AG04449 (cell line): ENCODE results near the gene EID1.
A peak's percentile ranks its signal among the peaks of the same experiment; 100 is the strongest.

Experiments
- CTCF ChIA-PET: fragments of 350-600 bp; formaldehyde crosslinking; extraction: SDS; loops from one replicate; lab custom pipeline; 2021; ENCODE audit warnings: antibody characterized with exemption; lab: Yijun Ruan, JAX
- POLR2A ChIA-PET: fragments of 400-600, 350-600 bp; formaldehyde crosslinking; extraction: SDS; loops from one replicate; lab custom pipeline; 2020; ENCODE audit warnings: antibody characterized with exemption, inconsistent platforms; lab: Yijun Ruan, JAX
- DNase-seq: peaks from one replicate; pipeline ENCODE4 v3.0.0-alpha.2; 2010; ENCODE audit warnings: low read depth, low spot score
- H3K4me3 ChIP-seq: 2 replicates; pipeline ENCODE4 v1.5.1; 2011; ENCODE audit warnings: low read depth, mild to moderate bottlenecking, control low read depth, low read length
- TF ChIP-seq, protein P1 (sequence below): IDR thresholded peaks from one replicate; pipeline ENCODE4 v1.5.1; 2011; ENCODE audit warnings: mild to moderate bottlenecking, moderate library complexity, low read length, control low read depth, inconsistent platforms; ENCODE audit not compliant: insufficient read depth; ENCODE audit errors: missing control alignments

Gene EID1

GRCh38 chr15:48916721-48917120 lies 38.8 kb downstream of the EID1 start:
- TF ChIP-seq, protein P1, sequence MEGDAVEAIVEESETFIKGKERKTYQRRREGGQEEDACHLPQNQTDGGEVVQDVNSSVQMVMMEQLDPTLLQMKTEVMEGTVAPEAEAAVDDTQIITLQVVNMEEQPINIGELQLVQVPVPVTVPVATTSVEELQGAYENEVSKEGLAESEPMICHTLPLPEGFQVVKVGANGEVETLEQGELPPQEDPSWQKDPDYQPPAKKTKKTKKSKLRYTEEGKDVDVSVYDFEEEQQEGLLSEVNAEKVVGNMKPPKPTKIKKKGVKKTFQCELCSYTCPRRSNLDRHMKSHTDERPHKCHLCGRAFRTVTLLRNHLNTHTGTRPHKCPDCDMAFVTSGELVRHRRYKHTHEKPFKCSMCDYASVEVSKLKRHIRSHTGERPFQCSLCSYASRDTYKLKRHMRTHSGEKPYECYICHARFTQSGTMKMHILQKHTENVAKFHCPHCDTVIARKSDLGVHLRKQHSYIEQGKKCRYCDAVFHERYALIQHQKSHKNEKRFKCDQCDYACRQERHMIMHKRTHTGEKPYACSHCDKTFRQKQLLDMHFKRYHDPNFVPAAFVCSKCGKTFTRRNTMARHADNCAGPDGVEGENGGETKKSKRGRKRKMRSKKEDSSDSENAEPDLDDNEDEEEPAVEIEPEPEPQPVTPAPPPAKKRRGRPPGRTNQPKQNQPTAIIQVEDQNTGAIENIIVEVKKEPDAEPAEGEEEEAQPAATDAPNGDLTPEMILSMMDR = no peak
- POLR2A ChIA-PET = no interaction called here
- CTCF ChIA-PET = no interaction called here
- no peak overlapping the region for H3K4me3 ChIP-seq
- no peak for DNase-seq

GRCh38 chr15:48922046-48922445 lies 44.1 kb downstream of the EID1 start:
- POLR2A ChIA-PET = no interaction called here

DNA sequence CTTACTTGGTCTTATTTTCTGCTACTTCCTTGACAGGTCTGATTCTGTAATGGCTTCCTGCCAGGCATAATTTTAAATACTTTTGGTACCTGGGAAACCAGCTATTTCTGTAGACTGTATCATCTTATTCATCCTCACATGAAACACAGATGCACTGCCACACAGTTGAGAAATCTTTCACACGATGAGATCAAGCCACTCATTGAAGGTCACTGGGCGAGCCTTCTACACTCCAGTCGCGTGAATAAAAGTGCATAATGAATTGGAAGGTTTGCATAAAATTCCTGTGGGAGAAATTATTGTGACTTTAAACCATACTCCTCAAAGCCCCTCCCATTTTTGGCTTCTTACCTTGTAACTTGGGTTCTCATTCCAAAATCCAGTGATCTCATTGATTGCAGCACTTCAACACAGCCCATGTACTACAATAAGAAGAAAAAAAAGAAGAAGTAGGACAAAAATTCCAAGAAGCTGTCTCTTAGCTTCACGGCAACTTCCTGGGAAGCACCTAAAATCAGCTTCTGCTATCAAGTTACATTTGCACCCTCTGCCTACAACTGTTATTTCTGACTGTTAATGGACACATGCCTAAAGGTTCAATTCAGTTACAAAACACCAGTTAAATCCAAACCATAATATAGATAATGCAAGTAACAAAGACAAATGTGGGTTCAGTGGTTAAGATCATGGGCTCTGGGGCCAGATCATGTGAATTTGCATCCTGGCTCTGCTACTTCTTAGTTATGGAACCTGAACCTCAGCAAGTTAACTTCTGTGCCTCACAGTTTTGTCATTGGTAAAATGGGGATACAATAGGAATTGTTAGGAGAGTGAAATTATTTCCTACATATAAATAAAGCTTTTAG lies 46.8 kb downstream of the EID1 start:
- ChIA-PET POLR2A (no interaction called here), CTCF (interaction anchor here (0.8 to 1.3 kb wide), 4 partner anchors 16 to 63 kb away, joined by 3 to 4 read pairs (median 3); no protein-coding TSS in a partner anchor)
- H3K4me3 ChIP-seq = no peak overlapping the region
- no peak for DNase-seq
- TF ChIP-seq, protein P1 = no peak

More at GRCh38 chr15:48922046-48922445, 44.1 kb downstream of the EID1 start:
- TF ChIP-seq, protein P1 = no peak
- CTCF ChIA-PET = no interaction called here
- DNase-seq = no peak
- H3K4me3 ChIP-seq = no peak overlapping the region

GRCh38 chr15:48925714-48926223 lies 47.8 kb downstream of the EID1 start:
- CTCF ChIA-PET = interaction anchor here (0.8 to 1.3 kb wide), 5 partner anchors 8 to 50 kb away, joined by 3 to 4 read pairs (median 3); no protein-coding TSS in a partner anchor
- H3K4me3 ChIP-seq = no peak overlapping the region
- POLR2A ChIA-PET = no interaction called here
- peak; percentile 60 for DNase-seq
- TF ChIP-seq, protein P1 = no peak

DNA sequence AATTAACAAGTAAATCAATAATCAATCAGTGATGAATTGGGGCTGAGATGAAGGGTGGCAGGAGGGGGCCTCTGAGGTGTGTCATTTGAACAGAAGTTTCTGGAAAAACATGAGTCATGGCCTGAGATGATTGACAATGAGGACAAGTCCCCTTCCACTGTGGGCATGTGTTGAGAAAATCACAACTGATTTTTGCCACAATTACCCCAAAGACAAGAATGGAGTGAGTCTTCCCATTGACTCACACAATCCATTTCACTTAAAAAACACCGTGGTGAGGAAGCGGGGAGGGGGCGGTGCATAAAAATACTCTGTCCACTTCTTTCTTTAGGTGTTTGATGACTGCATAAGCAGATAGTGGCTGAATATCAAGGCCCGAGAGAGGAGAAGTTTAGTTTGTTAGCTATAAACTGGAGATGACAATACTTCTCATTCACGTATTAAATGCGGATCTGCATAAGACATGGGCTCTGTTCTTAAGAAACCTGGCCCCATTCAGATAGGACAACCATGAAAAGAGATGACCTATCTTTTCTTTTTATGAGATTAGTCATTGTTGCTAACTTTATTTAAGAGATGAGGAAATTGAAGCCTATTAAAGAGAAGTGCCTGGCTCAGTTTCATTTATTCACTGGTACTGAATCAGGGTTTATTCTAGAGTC lies 51.1 kb downstream of the EID1 start:
- TF ChIP-seq, protein P1 = no peak
- DNase-seq = no peak
- H3K4me3 ChIP-seq = no peak overlapping the region
- POLR2A ChIA-PET = no interaction called here
- CTCF ChIA-PET = interaction anchor here (3.1 kb wide), 1 partner anchor 47 kb away, joined by 8 read pairs; no protein-coding TSS in a partner anchor
